GM23338 (cell line): Measurements from ENCODE around the gene UNC13C. TPM values are rescaled to one million over a fixed set of nuclear protein-coding genes. Genes with fewer than 3 reads are reported as not detected.

ENCODE experiments used
- ATAC-seq: fragments of 200-7000 bp; cut with Tn5 transposase; 3 replicates; pipeline ENCODE4 v1.9.1; 2020
- DNase-seq: peaks from one replicate; pipeline ENCODE4 v3.0.0-alpha.2; 2015; ENCODE audit warnings: low spot score
- H2AFZ ChIP-seq: fragments of 200-600 bp; sonication (generic); 2 replicates; pipeline ENCODE4 v1.8.0; 2016; ENCODE audit warnings: antibody characterized with exemption, mild to moderate bottlenecking, moderate library complexity
- H3F3A ChIP-seq: fragments of 200-600 bp; sonication (generic); replicated peaks from 2 replicates; pipeline ENCODE4 v1.8.0; 2017; ENCODE audit warnings: antibody characterized with exemption, mixed run types, low read depth
- H3K27ac ChIP-seq: fragments of 200-600 bp; sonication (generic); 2 replicates; pipeline ENCODE4 v1.6.1; 2016; ENCODE audit warnings: low read depth
- H3K27me3 ChIP-seq: fragments of 200-600 bp; sonication (generic); 2 replicates; pipeline ENCODE4 v1.8.0; 2016; ENCODE audit warnings: mild to moderate bottlenecking, mixed run types, moderate library complexity; ENCODE audit not compliant: insufficient read depth
- H3K36me3 ChIP-seq: fragments of 200-600 bp; sonication (generic); 2 replicates; pipeline ENCODE4 v1.8.0; 2016; ENCODE audit warnings: mild to moderate bottlenecking; ENCODE audit not compliant: insufficient read depth
- H3K4me1 ChIP-seq: fragments of 200-600 bp; sonication (generic); 2 replicates; pipeline ENCODE4 v1.8.0; 2016; ENCODE audit warnings: mild to moderate bottlenecking, moderate library complexity; ENCODE audit not compliant: insufficient read depth
- H3K4me2 ChIP-seq: fragments of 200-600 bp; sonication (generic); 2 replicates; pipeline ENCODE4 v1.7.1; 2017; ENCODE audit warnings: mixed run types
- H3K4me3 ChIP-seq: fragments of 200-600 bp; sonication (generic); 2 replicates; pipeline ENCODE4 v1.6.1; 2016; ENCODE audit warnings: mixed run types
- H3K79me2 ChIP-seq: fragments of 200-600 bp; sonication (generic); replicated peaks from 2 replicates; pipeline ENCODE4 v1.8.0; 2017; ENCODE audit warnings: mild to moderate bottlenecking; ENCODE audit not compliant: insufficient read depth
- H3K9me2 ChIP-seq: fragments of 200-600 bp; sonication (generic); 2 replicates; pipeline ENCODE4 v1.8.0; 2017; ENCODE audit not compliant: insufficient read depth
- H4K20me1 ChIP-seq: fragments of 200-600 bp; sonication (generic); replicated peaks from 2 replicates; pipeline ENCODE4 v1.8.0; 2017; ENCODE audit warnings: mild to moderate bottlenecking; ENCODE audit not compliant: insufficient read depth
- H3K27ac Mint-ChIP-seq: 2 replicates; pipeline ENCODE4 v1.8.0; 2020; ENCODE audit warnings: inconsistent platforms, mild to moderate bottlenecking, moderate library complexity, mixed read lengths
- H3K27me3 Mint-ChIP-seq: 3 replicates; pipeline ENCODE4 v1.8.0; 2022; ENCODE audit warnings: low read depth, mild to moderate bottlenecking, moderate library complexity, mixed read lengths, inconsistent platforms; ENCODE audit not compliant: insufficient read depth, poor library complexity
- H3K36me3 Mint-ChIP-seq: 3 replicates; pipeline ENCODE4 v1.8.0; 2021; ENCODE audit warnings: low read depth, mild to moderate bottlenecking, inconsistent platforms, moderate library complexity, mixed read lengths
- H3K4me1 Mint-ChIP-seq: 3 replicates; pipeline ENCODE4 v1.8.0; 2020; ENCODE audit warnings: mild to moderate bottlenecking, inconsistent platforms, mixed read lengths
- H3K4me3 Mint-ChIP-seq: 3 replicates; pipeline ENCODE4 v1.8.0; 2021; ENCODE audit warnings: moderate library complexity, mild to moderate bottlenecking, inconsistent platforms, mixed read lengths
- H3K9me3 Mint-ChIP-seq: 3 replicates; pipeline ENCODE4 v1.8.0; 2020; ENCODE audit warnings: moderate library complexity, mild to moderate bottlenecking, inconsistent platforms, mixed read lengths
- CREB1 ChIP-seq: fragments of 250-450 bp; sonication (Bioruptor Pico); IDR thresholded peaks from 2 replicates; pipeline ENCODE4 v1.5.0; 2020; ENCODE audit warnings: low read depth, mild to moderate bottlenecking, moderate library complexity
- EZH2phosphoT487 ChIP-seq: fragments of 200-600 bp; sonication (generic); IDR thresholded peaks from one replicate; pipeline ENCODE4 v1.8.1; 2018; ENCODE audit warnings: antibody characterized with exemption; ENCODE audit not compliant: unreplicated experiment
- JUNB ChIP-seq: IDR thresholded peaks from one replicate; pipeline ENCODE4 v1.6.1; 2016; ENCODE audit warnings: antibody characterized with exemption; ENCODE audit not compliant: unreplicated experiment
- NANOG ChIP-seq: IDR thresholded peaks from 2 replicates; pipeline ENCODE4 v1.6.1; 2016; ENCODE audit warnings: antibody characterized with exemption, borderline replicate concordance
- POLR2AphosphoS5 ChIP-seq: IDR thresholded peaks from 2 replicates; pipeline ENCODE4 v1.6.1; 2016; ENCODE audit warnings: antibody characterized with exemption, low read depth
- STAT1 ChIP-seq: IDR thresholded peaks from one replicate; pipeline ENCODE4 v1.6.1; 2016; ENCODE audit warnings: antibody characterized with exemption; ENCODE audit not compliant: unreplicated experiment
- ZNF114 ChIP-seq: fragments of 250-450 bp; sonication (Bioruptor Pico); IDR thresholded peaks from 2 replicates; pipeline ENCODE4 v1.5.0; 2020; ENCODE audit warnings: mild to moderate bottlenecking, moderate library complexity
- ZNF331 ChIP-seq: fragments of 250-450 bp; sonication (Bioruptor Pico); IDR thresholded peaks from 2 replicates; pipeline ENCODE4 v1.5.0; 2020; ENCODE audit warnings: low read depth, mild to moderate bottlenecking, moderate library complexity
- polyA plus RNA-seq: library from polyadenylated mRNA; unstranded; fragments of >200 nt; fragmentation: Nextera tagmentation; extraction: Ambion mirVana; gene quantifications from 2 replicates; pipeline ENCODE4 v1.2.1, GENCODE V29; 2016
- total RNA-seq: library from RNA; depleted of rRNA; stranded (reverse); fragments of >200 nt; shearing (Covaris generic); gene quantifications from 2 replicates; pipeline ENCODE4 v1.2.3, GENCODE V29; 2014
- TF ChIP-seq, protein P1 (sequence below): IDR thresholded peaks from one replicate; pipeline ENCODE4 v1.6.1; 2018; ENCODE audit warnings: antibody characterized with exemption; ENCODE audit not compliant: unreplicated experiment
- TF ChIP-seq, protein P2 (sequence below): IDR thresholded peaks from 2 replicates; pipeline ENCODE4 v1.6.1; 2016; ENCODE audit warnings: antibody characterized with exemption
- TF ChIP-seq, protein P3 (sequence below), 2 experiments: fragments of 200-600 bp in 1 of 2; sonication (generic) in 1 of 2; conservative IDR thresholded peaks; 2 replicates each; pipeline versions ENCODE4 v1.5.1 to v1.6.1; 2016 to 2017; ENCODE audit warnings: antibody characterized with exemption in 2 of 2, low read depth in 2 of 2, mild to moderate bottlenecking in 2 of 2, moderate library complexity in 1 of 2
- TF ChIP-seq, protein P4 (sequence below): fragments of 250-450 bp; sonication (Bioruptor Pico); IDR thresholded peaks from 2 replicates; pipeline ENCODE4 v1.5.0; 2020; ENCODE audit warnings: mild to moderate bottlenecking, moderate library complexity

Gene UNC13C
- total and polyA plus RNA-seq, 2 experiments from 2014 or later = 0.03 TPM; not detected in 1

DNA sequence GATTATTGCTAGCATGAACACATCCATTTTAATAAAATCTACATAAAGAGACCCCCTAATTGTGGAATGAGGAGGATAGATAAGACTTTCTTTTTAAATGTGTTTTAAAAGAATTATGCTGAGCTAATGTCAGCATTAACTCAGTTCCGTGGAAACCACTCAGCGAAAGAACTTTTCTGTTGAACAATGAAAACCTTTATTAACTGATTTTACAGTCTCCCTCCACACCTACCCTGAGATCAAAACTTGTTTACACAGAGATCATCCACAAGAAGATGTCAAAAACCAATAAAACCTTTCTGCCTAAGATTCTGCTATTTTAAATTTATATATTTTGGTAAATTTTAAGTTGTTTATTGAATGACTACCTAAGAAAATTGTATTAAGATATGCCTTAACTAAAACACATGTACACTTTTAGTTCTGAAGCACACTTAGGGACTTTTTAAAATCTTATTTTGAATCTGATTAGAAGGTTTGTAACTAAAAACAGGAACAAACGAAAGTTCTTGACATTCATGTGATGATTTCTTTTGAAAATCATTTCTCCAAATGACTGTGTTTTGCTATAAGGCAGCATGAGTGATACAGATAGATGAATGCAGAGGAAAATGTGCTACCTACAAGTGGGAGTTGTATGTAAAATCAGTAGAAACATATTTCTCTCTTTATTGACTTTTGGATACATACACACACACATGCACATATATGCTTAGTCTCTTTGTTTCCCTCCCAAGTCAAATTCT lies 369.0 kb downstream of the UNC13C start:
- ATAC-seq = no peak
- no peak overlapping the region for H3K4me2 ChIP-seq
- no peak overlapping the region for H3K4me3 ChIP-seq
- no peaks in the 10 kb centered on the region for H3K4me1 ChIP-seq
- Mint-ChIP-seq H3K36me3 (no peaks in the 10 kb centered on the region), H3K4me1 (no peaks in the 10 kb centered on the region), H3K4me3 (no peak overlapping the region), H3K27me3 (no peaks in the 10 kb centered on the region), H3K9me3 (peaks cover 32% of the 10 kb centered on the region), H3K27ac (no peak overlapping the region)
- H4K20me1 ChIP-seq = no peaks in the 10 kb centered on the region
- TF ChIP-seq POLR2AphosphoS5 = no peak
- TF ChIP-seq, protein P1, sequence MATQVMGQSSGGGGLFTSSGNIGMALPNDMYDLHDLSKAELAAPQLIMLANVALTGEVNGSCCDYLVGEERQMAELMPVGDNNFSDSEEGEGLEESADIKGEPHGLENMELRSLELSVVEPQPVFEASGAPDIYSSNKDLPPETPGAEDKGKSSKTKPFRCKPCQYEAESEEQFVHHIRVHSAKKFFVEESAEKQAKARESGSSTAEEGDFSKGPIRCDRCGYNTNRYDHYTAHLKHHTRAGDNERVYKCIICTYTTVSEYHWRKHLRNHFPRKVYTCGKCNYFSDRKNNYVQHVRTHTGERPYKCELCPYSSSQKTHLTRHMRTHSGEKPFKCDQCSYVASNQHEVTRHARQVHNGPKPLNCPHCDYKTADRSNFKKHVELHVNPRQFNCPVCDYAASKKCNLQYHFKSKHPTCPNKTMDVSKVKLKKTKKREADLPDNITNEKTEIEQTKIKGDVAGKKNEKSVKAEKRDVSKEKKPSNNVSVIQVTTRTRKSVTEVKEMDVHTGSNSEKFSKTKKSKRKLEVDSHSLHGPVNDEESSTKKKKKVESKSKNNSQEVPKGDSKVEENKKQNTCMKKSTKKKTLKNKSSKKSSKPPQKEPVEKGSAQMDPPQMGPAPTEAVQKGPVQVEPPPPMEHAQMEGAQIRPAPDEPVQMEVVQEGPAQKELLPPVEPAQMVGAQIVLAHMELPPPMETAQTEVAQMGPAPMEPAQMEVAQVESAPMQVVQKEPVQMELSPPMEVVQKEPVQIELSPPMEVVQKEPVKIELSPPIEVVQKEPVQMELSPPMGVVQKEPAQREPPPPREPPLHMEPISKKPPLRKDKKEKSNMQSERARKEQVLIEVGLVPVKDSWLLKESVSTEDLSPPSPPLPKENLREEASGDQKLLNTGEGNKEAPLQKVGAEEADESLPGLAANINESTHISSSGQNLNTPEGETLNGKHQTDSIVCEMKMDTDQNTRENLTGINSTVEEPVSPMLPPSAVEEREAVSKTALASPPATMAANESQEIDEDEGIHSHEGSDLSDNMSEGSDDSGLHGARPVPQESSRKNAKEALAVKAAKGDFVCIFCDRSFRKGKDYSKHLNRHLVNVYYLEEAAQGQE = no peak
- TF ChIP-seq, protein P2, sequence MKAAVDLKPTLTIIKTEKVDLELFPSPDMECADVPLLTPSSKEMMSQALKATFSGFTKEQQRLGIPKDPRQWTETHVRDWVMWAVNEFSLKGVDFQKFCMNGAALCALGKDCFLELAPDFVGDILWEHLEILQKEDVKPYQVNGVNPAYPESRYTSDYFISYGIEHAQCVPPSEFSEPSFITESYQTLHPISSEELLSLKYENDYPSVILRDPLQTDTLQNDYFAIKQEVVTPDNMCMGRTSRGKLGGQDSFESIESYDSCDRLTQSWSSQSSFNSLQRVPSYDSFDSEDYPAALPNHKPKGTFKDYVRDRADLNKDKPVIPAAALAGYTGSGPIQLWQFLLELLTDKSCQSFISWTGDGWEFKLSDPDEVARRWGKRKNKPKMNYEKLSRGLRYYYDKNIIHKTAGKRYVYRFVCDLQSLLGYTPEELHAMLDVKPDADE = no peak
- TF ChIP-seq, protein P3, sequence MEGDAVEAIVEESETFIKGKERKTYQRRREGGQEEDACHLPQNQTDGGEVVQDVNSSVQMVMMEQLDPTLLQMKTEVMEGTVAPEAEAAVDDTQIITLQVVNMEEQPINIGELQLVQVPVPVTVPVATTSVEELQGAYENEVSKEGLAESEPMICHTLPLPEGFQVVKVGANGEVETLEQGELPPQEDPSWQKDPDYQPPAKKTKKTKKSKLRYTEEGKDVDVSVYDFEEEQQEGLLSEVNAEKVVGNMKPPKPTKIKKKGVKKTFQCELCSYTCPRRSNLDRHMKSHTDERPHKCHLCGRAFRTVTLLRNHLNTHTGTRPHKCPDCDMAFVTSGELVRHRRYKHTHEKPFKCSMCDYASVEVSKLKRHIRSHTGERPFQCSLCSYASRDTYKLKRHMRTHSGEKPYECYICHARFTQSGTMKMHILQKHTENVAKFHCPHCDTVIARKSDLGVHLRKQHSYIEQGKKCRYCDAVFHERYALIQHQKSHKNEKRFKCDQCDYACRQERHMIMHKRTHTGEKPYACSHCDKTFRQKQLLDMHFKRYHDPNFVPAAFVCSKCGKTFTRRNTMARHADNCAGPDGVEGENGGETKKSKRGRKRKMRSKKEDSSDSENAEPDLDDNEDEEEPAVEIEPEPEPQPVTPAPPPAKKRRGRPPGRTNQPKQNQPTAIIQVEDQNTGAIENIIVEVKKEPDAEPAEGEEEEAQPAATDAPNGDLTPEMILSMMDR (conservative IDR thresholded peaks at IDR 0.05; ENCODE audit: low read depth in 2 of 2) = no peak
- no peak for TF ChIP-seq ZNF331 (CRISPR knock-in tag)
- TF ChIP-seq CREB1 (CRISPR knock-in tag) = no peak
- TF ChIP-seq ZNF114 (CRISPR knock-in tag) = no peak
- no peak for TF ChIP-seq JUNB
- TF ChIP-seq STAT1 = no peak
- TF ChIP-seq NANOG = no peak
- TF ChIP-seq, protein P4, sequence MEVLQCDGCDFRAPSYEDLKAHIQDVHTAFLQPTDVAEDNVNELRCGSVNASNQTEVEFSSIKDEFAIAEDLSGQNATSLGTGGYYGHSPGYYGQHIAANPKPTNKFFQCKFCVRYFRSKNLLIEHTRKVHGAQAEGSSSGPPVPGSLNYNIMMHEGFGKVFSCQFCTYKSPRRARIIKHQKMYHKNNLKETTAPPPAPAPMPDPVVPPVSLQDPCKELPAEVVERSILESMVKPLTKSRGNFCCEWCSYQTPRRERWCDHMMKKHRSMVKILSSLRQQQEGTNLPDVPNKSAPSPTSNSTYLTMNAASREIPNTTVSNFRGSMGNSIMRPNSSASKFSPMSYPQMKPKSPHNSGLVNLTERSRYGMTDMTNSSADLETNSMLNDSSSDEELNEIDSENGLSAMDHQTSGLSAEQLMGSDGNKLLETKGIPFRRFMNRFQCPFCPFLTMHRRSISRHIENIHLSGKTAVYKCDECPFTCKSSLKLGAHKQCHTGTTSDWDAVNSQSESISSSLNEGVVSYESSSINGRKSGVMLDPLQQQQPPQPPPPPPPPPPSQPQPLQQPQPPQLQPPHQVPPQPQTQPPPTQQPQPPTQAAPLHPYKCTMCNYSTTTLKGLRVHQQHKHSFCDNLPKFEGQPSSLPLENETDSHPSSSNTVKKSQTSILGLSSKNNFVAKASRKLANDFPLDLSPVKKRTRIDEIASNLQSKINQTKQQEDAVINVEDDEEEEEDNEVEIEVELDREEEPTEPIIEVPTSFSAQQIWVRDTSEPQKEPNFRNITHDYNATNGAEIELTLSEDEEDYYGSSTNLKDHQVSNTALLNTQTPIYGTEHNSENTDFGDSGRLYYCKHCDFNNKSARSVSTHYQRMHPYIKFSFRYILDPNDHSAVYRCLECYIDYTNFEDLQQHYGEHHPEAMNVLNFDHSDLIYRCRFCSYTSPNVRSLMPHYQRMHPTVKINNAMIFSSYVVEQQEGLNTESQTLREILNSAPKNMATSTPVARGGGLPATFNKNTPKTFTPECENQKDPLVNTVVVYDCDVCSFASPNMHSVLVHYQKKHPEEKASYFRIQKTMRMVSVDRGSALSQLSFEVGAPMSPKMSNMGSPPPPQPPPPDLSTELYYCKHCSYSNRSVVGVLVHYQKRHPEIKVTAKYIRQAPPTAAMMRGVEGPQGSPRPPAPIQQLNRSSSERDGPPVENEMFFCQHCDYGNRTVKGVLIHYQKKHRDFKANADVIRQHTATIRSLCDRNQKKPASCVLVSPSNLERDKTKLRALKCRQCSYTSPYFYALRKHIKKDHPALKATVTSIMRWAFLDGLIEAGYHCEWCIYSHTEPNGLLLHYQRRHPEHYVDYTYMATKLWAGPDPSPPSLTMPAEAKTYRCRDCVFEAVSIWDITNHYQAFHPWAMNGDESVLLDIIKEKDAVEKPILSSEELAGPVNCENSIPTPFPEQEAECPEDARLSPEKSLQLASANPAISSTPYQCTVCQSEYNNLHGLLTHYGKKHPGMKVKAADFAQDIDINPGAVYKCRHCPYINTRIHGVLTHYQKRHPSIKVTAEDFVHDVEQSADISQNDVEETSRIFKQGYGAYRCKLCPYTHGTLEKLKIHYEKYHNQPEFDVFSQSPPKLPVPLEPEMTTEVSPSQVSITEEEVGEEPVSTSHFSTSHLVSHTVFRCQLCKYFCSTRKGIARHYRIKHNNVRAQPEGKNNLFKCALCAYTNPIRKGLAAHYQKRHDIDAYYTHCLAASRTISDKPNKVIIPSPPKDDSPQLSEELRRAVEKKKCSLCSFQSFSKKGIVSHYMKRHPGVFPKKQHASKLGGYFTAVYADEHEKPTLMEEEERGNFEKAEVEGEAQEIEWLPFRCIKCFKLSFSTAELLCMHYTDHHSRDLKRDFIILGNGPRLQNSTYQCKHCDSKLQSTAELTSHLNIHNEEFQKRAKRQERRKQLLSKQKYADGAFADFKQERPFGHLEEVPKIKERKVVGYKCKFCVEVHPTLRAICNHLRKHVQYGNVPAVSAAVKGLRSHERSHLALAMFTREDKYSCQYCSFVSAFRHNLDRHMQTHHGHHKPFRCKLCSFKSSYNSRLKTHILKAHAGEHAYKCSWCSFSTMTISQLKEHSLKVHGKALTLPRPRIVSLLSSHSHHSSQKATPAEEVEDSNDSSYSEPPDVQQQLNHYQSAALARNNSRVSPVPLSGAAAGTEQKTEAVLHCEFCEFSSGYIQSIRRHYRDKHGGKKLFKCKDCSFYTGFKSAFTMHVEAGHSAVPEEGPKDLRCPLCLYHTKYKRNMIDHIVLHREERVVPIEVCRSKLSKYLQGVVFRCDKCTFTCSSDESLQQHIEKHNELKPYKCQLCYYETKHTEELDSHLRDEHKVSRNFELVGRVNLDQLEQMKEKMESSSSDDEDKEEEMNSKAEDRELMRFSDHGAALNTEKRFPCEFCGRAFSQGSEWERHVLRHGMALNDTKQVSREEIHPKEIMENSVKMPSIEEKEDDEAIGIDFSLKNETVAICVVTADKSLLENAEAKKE (CRISPR knock-in tag) = no peak
- no peak for TF ChIP-seq EZH2phosphoT487
- 0 out of 2 replicates have a peak, but pooled peaks cover 3% of the 10 kb centered on the region for H3K36me3 ChIP-seq
- no peaks in the 10 kb centered on the region for H3K27me3 ChIP-seq
- no peaks in the 10 kb centered on the region for H3F3A ChIP-seq
- no peak overlapping the region for H3K27ac ChIP-seq
- H2AFZ ChIP-seq = no peak overlapping the region
- DNase-seq = no peak
- H3K79me2 ChIP-seq = no peaks in the 10 kb centered on the region
- H3K9me2 ChIP-seq = no peaks in the 10 kb centered on the region
